K562 (cell line): Measurements from ENCODE around the gene SERPINB12. TPM values are rescaled to one million over a fixed set of nuclear protein-coding genes. Genes with fewer than 3 reads are reported as not detected.

Source experiments
- ATAC-seq: fragments of 200-7000 bp; cut with Tn5 transposase; 3 replicates; pipeline ENCODE4 v1.9.1; 2020; ENCODE audit warnings: moderate library complexity
- BruUV-seq: library from RNA; stranded (reverse); fragments of 400-500 nt; replicated peaks from 2 replicates; lab custom pipeline; 2021; lab: Mats Ljungman, UMichigan
- CTCF ChIA-PET: fragments of 300-600 bp; formaldehyde crosslinking; extraction: SDS; loops from one replicate; lab custom pipeline; 2021; ENCODE audit warnings: low intra/inter-chr PET ratio; lab: Yijun Ruan, JAX
- POLR2A ChIA-PET: fragments of 300-600, 350-650 bp; sonication (Branson Sonifier 250); formaldehyde crosslinking; extraction: SDS; loops from one replicate; lab custom pipeline; 2021; ENCODE audit warnings: antibody characterized with exemption, inconsistent platforms; lab: Yijun Ruan, JAX
- DNase-seq, 4 experiments: peaks; one replicate each; pipeline versions ENCODE4 v3.0.0 to v3.0.0-alpha.2; 2011 to 2018; ENCODE audit warnings: low spot score in 3 of 4, mixed read lengths in 3 of 4; ENCODE audit errors: extremely low read depth in 1 of 4
- FAIRE-seq: peaks from 2 replicates; lab custom pipeline; 2011; peaks lifted over from hg19 to GRCh38; lab: Jason Lieb, UNC
- H2AFZ ChIP-seq: 2 replicates; pipeline ENCODE4 v1.6.0; 2011; ENCODE audit warnings: low read depth, low read length, control low read depth, inconsistent platforms
- H3K27ac ChIP-seq: fragments of 200-600 bp; 3 replicates; pipeline ENCODE4 v1.8.0; 2011; ENCODE audit warnings: low read depth, mild to moderate bottlenecking, control low read depth, inconsistent platforms, low read length, moderate library complexity, mixed read lengths; ENCODE audit errors: extremely low read depth
- H3K27me3 ChIP-seq, 2 experiments: fragments of 300-600 bp in 1 of 2; 2 replicates in 1 of 2; 3 replicates in 1 of 2; pipeline versions ENCODE4 v1.6.0 to v1.8.0; 2011; ENCODE audit warnings: inconsistent platforms in 2 of 2, low read length in 2 of 2, mild to moderate bottlenecking in 1 of 2, mixed read lengths in 1 of 2, moderate library complexity in 1 of 2; ENCODE audit not compliant: control insufficient read depth in 2 of 2, insufficient read depth in 2 of 2
- H3K36me3 ChIP-seq: fragments of 300-600 bp; 3 replicates; pipeline ENCODE4 v1.8.0; 2011; ENCODE audit warnings: mild to moderate bottlenecking, low read length, inconsistent platforms; ENCODE audit not compliant: control insufficient read depth, insufficient read depth
- H3K4me1 ChIP-seq, 2 experiments: fragments of 200-600 bp in 1 of 2; replicated peaks in 1 of 2; 2 replicates in 1 of 2; 3 replicates in 1 of 2; pipeline versions ENCODE4 v1.5.1 to v1.8.0; 2011; ENCODE audit warnings: inconsistent platforms in 2 of 2, low read length in 2 of 2, mild to moderate bottlenecking in 1 of 2, mixed read lengths in 1 of 2, moderate library complexity in 1 of 2; ENCODE audit not compliant: control insufficient read depth in 2 of 2, insufficient read depth in 2 of 2
- H3K4me2 ChIP-seq: 2 replicates; pipeline ENCODE4 v1.6.1; 2011; ENCODE audit warnings: low read length, control low read depth, inconsistent platforms, mixed read lengths; ENCODE audit not compliant: insufficient read depth
- H3K4me3 ChIP-seq: fragments of 200-600 bp; sonication (generic), shearing (Covaris generic); 2 replicates; pipeline ENCODE4 v1.5.1; 2016; ENCODE audit warnings: control low read depth, inconsistent platforms
- H3K79me2 ChIP-seq: fragments of 200-600 bp; 3 replicates; pipeline ENCODE4 v1.8.0; 2011; ENCODE audit warnings: low read length, inconsistent platforms; ENCODE audit not compliant: control insufficient read depth, insufficient read depth
- H3K9ac ChIP-seq, 2 experiments: 2 replicates each; pipeline versions ENCODE4 v1.6.0 to v1.6.1; 2011; ENCODE audit warnings: low read depth in 2 of 2, low read length in 2 of 2, control low read depth in 1 of 2, inconsistent platforms in 1 of 2, mild to moderate bottlenecking in 1 of 2, mixed read lengths in 1 of 2; ENCODE audit not compliant: insufficient read depth in 1 of 2
- H3K9me1 ChIP-seq: one replicate; pipeline ENCODE4 v1.6.0; 2011; ENCODE audit warnings: inconsistent platforms, mild to moderate bottlenecking, low read length, moderate library complexity; ENCODE audit not compliant: control insufficient read depth, insufficient read depth
- H3K9me3 ChIP-seq: replicated peaks from 2 replicates; pipeline ENCODE4 v1.5.1; 2011; ENCODE audit warnings: low read depth, low read length, inconsistent platforms; ENCODE audit not compliant: control insufficient read depth, insufficient read depth
- H4K20me1 ChIP-seq: replicated peaks from 2 replicates; pipeline ENCODE4 v1.6.1; 2011; ENCODE audit warnings: low read length, inconsistent platforms, mixed read lengths; ENCODE audit not compliant: control insufficient read depth, insufficient read depth
- ARNT ChIP-seq, 2 experiments: fragments of 450-650 bp; IDR thresholded peaks; 2 replicates each; pipeline ENCODE4 v1.6.1; 2016; ENCODE audit warnings: mild to moderate bottlenecking in 1 of 2
- BRCA1 ChIP-seq, 2 experiments: fragments of 450-650 bp in 1 of 2; sonication (generic) in 1 of 2; formaldehyde crosslinking in 1 of 2; IDR thresholded peaks; 2 replicates each; pipeline versions ENCODE4 v1.5.0 to v1.6.1; 2017 to 2020; ENCODE audit warnings: mild to moderate bottlenecking in 1 of 2, missing genetic modification reagents in 1 of 2
- CBFA2T3 ChIP-seq: fragments of 450-650 bp; IDR thresholded peaks from 2 replicates; pipeline ENCODE4 v1.6.1; 2017
- CBFB ChIP-seq: sonication (generic); formaldehyde crosslinking; IDR thresholded peaks from 2 replicates; pipeline ENCODE4 v1.4.0; 2020; ENCODE audit warnings: mild to moderate bottlenecking, missing genetic modification reagents
- DACH1 ChIP-seq: fragments of 450-650 bp; IDR thresholded peaks from 2 replicates; pipeline ENCODE4 v1.6.1; 2018; ENCODE audit not compliant: partially characterized antibody
- ESRRB ChIP-seq: fragments of 250-450 bp; sonication (Bioruptor Pico); IDR thresholded peaks from 2 replicates; pipeline ENCODE4 v1.5.0; 2020; ENCODE audit warnings: mild to moderate bottlenecking, moderate library complexity, borderline replicate concordance
- ETV6 ChIP-seq, 3 experiments: fragments of 150-350 bp in 1 of 3; sonication (generic) in 1 of 3; formaldehyde crosslinking in 1 of 3; IDR thresholded peaks; 2 replicates each; pipeline versions ENCODE4 v1.6.1 to v1.8.0; 2014 to 2022; ENCODE audit warnings: borderline replicate concordance in 2 of 3, low read depth in 2 of 3, antibody characterized with exemption in 1 of 3, low read length in 1 of 3, mild to moderate bottlenecking in 1 of 3, missing genetic modification reagents in 1 of 3
- EZH2 ChIP-seq: IDR thresholded peaks from 2 replicates; pipeline ENCODE4 v1.6.1; 2012; ENCODE audit warnings: low read depth, mild to moderate bottlenecking, inconsistent platforms, low read length, borderline replicate concordance
- IRF9 ChIP-seq: fragments of 450-650 bp; IDR thresholded peaks from 2 replicates; pipeline ENCODE4 v1.6.1; 2016; ENCODE audit warnings: missing biosample characterization, missing genetic modification characterization
- NEUROD1 ChIP-seq: fragments of 150-350 bp; IDR thresholded peaks from 2 replicates; pipeline ENCODE4 v1.6.1; 2014; ENCODE audit warnings: borderline replicate concordance, low read length, low read depth; ENCODE audit not compliant: partially characterized antibody
- NFXL1 ChIP-seq: fragments of 450-650 bp; formaldehyde crosslinking; IDR thresholded peaks from 2 replicates; pipeline ENCODE4 v1.4.0; 2021; ENCODE audit warnings: mild to moderate bottlenecking
- NRF1 ChIP-seq, 2 experiments: fragments of 450-650 bp; IDR thresholded peaks in 1 of 2; conservative IDR thresholded peaks in 1 of 2; 2 replicates each; pipeline ENCODE4 v1.6.1; 2014; ENCODE audit warnings: mild to moderate bottlenecking in 2 of 2
- PHB2 ChIP-seq: fragments of 450-650 bp; IDR thresholded peaks from 2 replicates; pipeline ENCODE4 v1.6.1; 2017; ENCODE audit warnings: low read depth
- RFX7 ChIP-seq: fragments of 250-450 bp; sonication (Bioruptor Pico); IDR thresholded peaks from 2 replicates; pipeline ENCODE4 v1.5.1; 2021; ENCODE audit warnings: mild to moderate bottlenecking
- SLC30A9 ChIP-seq: fragments of 250-450 bp; sonication (Bioruptor Pico); IDR thresholded peaks from 2 replicates; pipeline ENCODE4 v1.8.0; 2022; ENCODE audit warnings: mild to moderate bottlenecking, moderate library complexity
- ZNF384 ChIP-seq: IDR thresholded peaks from 2 replicates; pipeline ENCODE4 v1.6.1; 2012; ENCODE audit warnings: low read depth, low read length, improper control_type of control experiment
- ZNF696 ChIP-seq: fragments of 250-450 bp; sonication (Bioruptor Pico); conservative IDR thresholded peaks from 2 replicates; pipeline ENCODE4 v1.4.0; 2020; ENCODE audit warnings: mild to moderate bottlenecking, moderate library complexity
- WGBS: fragments of 100-300 bp; shearing (Covaris generic); methylation state at CpG from one replicate; pipeline ENCODE4 v1.1.6; 2016; ENCODE audit warnings: low coverage, mixed read lengths; ENCODE audit not compliant: insufficient coverage; ENCODE audit errors: missing lambda C conversion rate; 5-methylcytosine and 5-hydroxymethylcytosine counted together
- in situ Hi-C: fragments of 300-500 bp; cut with MboI; formaldehyde crosslinking; loops from 4 replicates; pipeline ENCODE4 v1.15.0; 2018; ENCODE audit warnings: inconsistent platforms, mixed read lengths
- intact Hi-C: fragments of 100-400 bp; cut with micrococcal nuclease; formaldehyde crosslinking; loops from 2 replicates; pipeline ENCODE4 v1.14.2; 2022
- polyA plus RNA-seq, 8 experiments: library from polyadenylated mRNA; depleted of rRNA in 4 of 8; stranded (reverse) in 5 of 8; unstranded in 3 of 8; fragments of >200 nt; fragmentation: Nextera tagmentation in 2 of 8; fragmentation: Illumina TruSeq in 1 of 8; extraction: Ambion mirVana in 2 of 8; extraction: Trizol in 1 of 8; gene quantifications; 2 replicates each; pipeline versions ENCODE4 v1.2.1 to v1.2.3, GENCODE V29; 2011 to 2014; ENCODE audit warnings: inconsistent platforms in 1 of 8, missing spikeins in 1 of 8
- total RNA-seq, 7 experiments: library from RNA; depleted of rRNA in 6 of 7; stranded (reverse); fragments of >200 nt in 6 of 7; fragmentation: Illumina TruSeq in 2 of 7; extraction: Trizol in 2 of 7; gene quantifications; 2 replicates each; pipeline versions ENCODE4 v1.2.1 to v1.2.3, GENCODE V29; 2011 to 2021; ENCODE audit warnings: low replicate concordance in 1 of 7

SERPINB12 gene
- total and polyA plus RNA-seq, 9 of the 15 experiments (the other 6 are each of a cell fraction or from before 2014, with no cell fraction given), result not detected

- no peak for TF ChIP-seq NRF1 (conservative IDR thresholded peaks at IDR 0.05 in 1 of 2, IDR thresholded peaks at IDR 0.05 in 1 of 2)
- no peak for TF ChIP-seq PHB2
- no peak for TF ChIP-seq SLC30A9
- no peak for TF ChIP-seq NEUROD1
These were observed 9.6 kb downstream of the SERPINB12 start (continued) for GRCh38 chr18:63551769-63552168.

DNA sequence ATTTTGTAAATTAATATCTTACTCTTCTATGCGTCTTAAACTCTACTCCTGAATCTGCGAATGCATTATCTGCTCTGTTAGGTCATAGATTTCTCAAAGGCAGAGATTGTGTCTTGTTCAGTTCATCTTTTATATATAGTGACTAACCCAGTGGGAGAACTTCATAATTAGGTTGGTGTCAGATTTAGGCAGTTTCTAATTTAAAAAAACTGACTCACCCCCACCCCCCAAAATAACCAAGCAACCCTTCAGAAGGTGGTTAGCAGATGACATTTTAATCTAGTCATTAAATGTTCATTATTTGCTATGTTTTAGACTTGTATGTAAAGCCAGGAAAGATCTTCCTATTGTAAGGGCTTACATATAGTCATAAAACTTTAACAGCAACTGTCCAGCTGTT is 10.4 kb downstream of the SERPINB12 start:
- no peaks in the 10 kb centered on the region for H3K27me3 ChIP-seq
- no peaks in the 10 kb centered on the region for H3K9me1 ChIP-seq
- ChIA-PET CTCF (no interaction called here), POLR2A (no interaction called here)
- FAIRE-seq (no peak), ATAC-seq (no peak), DNase-seq (no peak)
- no peaks in the 10 kb centered on the region for H3K4me1 ChIP-seq
- intact Hi-C loops, result no loop called here
- no peak overlapping the region for H3K9ac ChIP-seq
- H3K27ac ChIP-seq, result no peak overlapping the region
- H4K20me1 ChIP-seq, result no peaks in the 10 kb centered on the region
- 0% methylated on average over 2 of the region's 2 CpGs for WGBS
- no peaks in the 10 kb centered on the region for H3K79me2 ChIP-seq
- no peak overlapping the region for H3K4me3 ChIP-seq
- H3K4me2 ChIP-seq, result no peak overlapping the region
- in situ Hi-C loops, result no loop called here
- TF ChIP-seq ZNF384, result no peak
- no peaks in the 10 kb centered on the region for H3K36me3 ChIP-seq
- no TSS peak for BruUV-seq
- H3K9me3 ChIP-seq, result no peaks in the 10 kb centered on the region
- H2AFZ ChIP-seq, result no peak overlapping the region

- ATAC-seq, result no peak
- H3K4me3 ChIP-seq, result no peak overlapping the region
- CTCF ChIA-PET, result no interaction called here
- H3K9me3 ChIP-seq, result no peaks in the 10 kb centered on the region
- no peak overlapping the region for H3K27ac ChIP-seq
- no peaks in the 10 kb centered on the region for H3K27me3 ChIP-seq
- no peaks in the 10 kb centered on the region for H3K4me1 ChIP-seq
- intact Hi-C loops, result no loop called here
- H3K4me2 ChIP-seq, result no peak overlapping the region
- POLR2A ChIA-PET, result no interaction called here
- H4K20me1 ChIP-seq, result no peaks in the 10 kb centered on the region
- no peaks in the 10 kb centered on the region for H3K79me2 ChIP-seq
- in situ Hi-C loops, result no loop called here
- no peaks in the 10 kb centered on the region for H3K36me3 ChIP-seq
- DNase-seq, result no peak
- FAIRE-seq, result no peak
- H2AFZ ChIP-seq, result no peak overlapping the region
- no CpG with 5 or more reads among the region's 1 CpG for WGBS
- H3K9ac ChIP-seq, result no peak overlapping the region
- BruUV-seq, result no TSS peak
- H3K9me1 ChIP-seq, result no peaks in the 10 kb centered on the region
- no peak for TF ChIP-seq RFX7 (CRISPR knock-in tag)
- TF ChIP-seq NFXL1 (CRISPR knock-in tag), result no peak
- TF ChIP-seq EZH2, result no peak
- TF ChIP-seq BRCA1 (IDR thresholded peaks at IDR 0.05), result no peak
- TF ChIP-seq BRCA1 (CRISPR knock-in tag; IDR thresholded peaks at IDR 0.05), result no peak
- TF ChIP-seq ZNF696, result no peak
- TF ChIP-seq ARNT (IDR thresholded peaks at IDR 0.05), result no peak
- TF ChIP-seq ESRRB (CRISPR knock-in tag), result no peak
- TF ChIP-seq CBFA2T3, result no peak
- TF ChIP-seq DACH1, result no peak
- TF ChIP-seq CBFB, result no peak
- TF ChIP-seq IRF9 (tag), result no peak
- TF ChIP-seq ETV6 (IDR thresholded peaks at IDR 0.05; ENCODE audit: borderline replicate concordance in 1 of 2, low read depth in 2 of 2, low read length in 1 of 2), result no peak
- no peak for TF ChIP-seq ETV6 (CRISPR knock-in tag; IDR thresholded peaks at IDR 0.05; ENCODE audit: borderline replicate concordance)
These were observed 10.9 kb downstream of the SERPINB12 start for GRCh38 chr18:63553081-63553480.
